ENCODE measurements around the gene PRR20B. TPM values are rescaled to one million over a fixed set of nuclear protein-coding genes. Genes with fewer than 3 reads are reported as not detected.
"Not testable (repeated sequence)": the region's sequence is repeated elsewhere in the genome, so short reads cannot be mapped to it uniquely, and the experiment has no call there.

The PRR20B gene
- total RNA-seq (not detected), polyA plus RNA-seq (not detected)

- POLR2A ChIA-PET (ENCODE audit: partially characterized antibody); DNase-seq; H3K9me3 Mint-ChIP-seq; H3K4me3 ChIP-seq (ENCODE audit: low read length in 2 of 2); H3K27me3 ChIP-seq (ENCODE audit: insufficient read depth, low read length); H3K4me1 ChIP-seq (ENCODE audit: insufficient read depth, low read length); intact Hi-C loops (cut with micrococcal nuclease); H3K36me3 Mint-ChIP-seq; H3K9me3 ChIP-seq (ENCODE audit: control insufficient read depth in 1 of 2, low read length in 2 of 2); H3K27me3 Mint-ChIP-seq; H3K27ac ChIP-seq (ENCODE audit: low read depth, low read length); H3K27ac Mint-ChIP-seq; H3K4me3 Mint-ChIP-seq; H3K36me3 ChIP-seq (ENCODE audit: insufficient read depth, low read length); CTCF ChIA-PET (ENCODE audit: partially characterized antibody); H3K4me1 Mint-ChIP-seq: not testable (repeated sequence)
These were observed at the start of gene PRR20B for GRCh38 chr13:57147188-57147587. Gene PRR20B, plus strand, starts transcription at chr13:57147488. Its CDS starts 387 bp downstream, at chr13:57147875.

- Histone ChIP-seq H3K27me3 (ENCODE audit: insufficient read depth, low read length) (no peaks in the 10 kb centered on the region), H3K4me1 (ENCODE audit: insufficient read depth, low read length) (no peaks in the 10 kb centered on the region), H3K9me3 (ENCODE audit: control insufficient read depth in 1 of 2, low read length in 2 of 2) (no peaks in the 10 kb centered on the region), H3K36me3 (ENCODE audit: insufficient read depth, low read length) (no peaks in the 10 kb centered on the region), H3K27ac (ENCODE audit: low read depth, low read length) (no peak overlapping the region), H3K4me3 (ENCODE audit: low read length in 2 of 2) (no peak overlapping the region)
- Mint-ChIP-seq H3K9me3 (peaks cover 1 to 20% (median 6%) of the 10 kb centered on the region in 8 donors), H3K27ac (no peak overlapping the region), H3K36me3 (no peaks in the 10 kb centered on the region), H3K4me3 (no peak overlapping the region), H3K27me3 (no peaks in the 10 kb centered on the region), H3K4me1 (no peaks in the 10 kb centered on the region)
- ChIA-PET POLR2A (ENCODE audit: partially characterized antibody) (no interaction called here), CTCF (ENCODE audit: partially characterized antibody) (no interaction called here)
- no peak for DNase-seq
- intact Hi-C loops (cut with micrococcal nuclease), result no loop called here
These were observed 32.3 kb upstream of the PRR20B start for GRCh38 chr13:57114945-57115344.

GRCh38 chr13:57123681-57124080, 23.6 kb upstream of the PRR20B start:
- Mint-ChIP-seq H3K4me3 (no peak overlapping the region), H3K27ac (no peak overlapping the region), H3K9me3 (peaks cover 0 to 12% (median 3%) of the 10 kb centered on the region in 8 donors), H3K36me3 (no peaks in the 10 kb centered on the region), H3K4me1 (no peaks in the 10 kb centered on the region), H3K27me3 (no peaks in the 10 kb centered on the region)
- intact Hi-C loops (cut with micrococcal nuclease), result no loop called here
- DNase-seq, result no peak
- no peak overlapping the region for H3K4me3 ChIP-seq (ENCODE audit: low read length in 2 of 2)
- H3K36me3 ChIP-seq (ENCODE audit: insufficient read depth, low read length), result no peaks in the 10 kb centered on the region
- no peaks in the 10 kb centered on the region for H3K27me3 ChIP-seq (ENCODE audit: insufficient read depth, low read length)
- H3K4me1 ChIP-seq (ENCODE audit: insufficient read depth, low read length), result no peaks in the 10 kb centered on the region
- H3K27ac ChIP-seq (ENCODE audit: low read depth, low read length), result no peak overlapping the region
- CTCF ChIA-PET (ENCODE audit: partially characterized antibody), result no interaction called here
- POLR2A ChIA-PET (ENCODE audit: partially characterized antibody), result no interaction called here
- no peaks in the 10 kb centered on the region for H3K9me3 ChIP-seq (ENCODE audit: control insufficient read depth in 1 of 2, low read length in 2 of 2)

GRCh38 chr13:57128909-57129308, 18.4 kb upstream of the PRR20B start:
- peaks cover 0 to 12% (median 3%) of the 10 kb centered on the region in 8 donors for H3K9me3 Mint-ChIP-seq
- intact Hi-C loops (cut with micrococcal nuclease), result no loop called here

GRCh38 chr13:57136093-57136492, 11.2 kb upstream of the PRR20B start:
- Histone ChIP-seq H3K36me3 (ENCODE audit: insufficient read depth, low read length) (no peaks in the 10 kb centered on the region), H3K27me3 (ENCODE audit: insufficient read depth, low read length) (no peaks in the 10 kb centered on the region), H3K4me3 (ENCODE audit: low read length in 2 of 2) (no peak overlapping the region), H3K4me1 (ENCODE audit: insufficient read depth, low read length) (no peaks in the 10 kb centered on the region), H3K9me3 (ENCODE audit: control insufficient read depth in 1 of 2, low read length in 2 of 2) (no peaks in the 10 kb centered on the region), H3K27ac (ENCODE audit: low read depth, low read length) (no peak overlapping the region)
- intact Hi-C loops (cut with micrococcal nuclease), result no loop called here
- Mint-ChIP-seq H3K27ac (no peak overlapping the region), H3K4me3 (no peak overlapping the region), H3K36me3 (no peaks in the 10 kb centered on the region), H3K27me3 (no peaks in the 10 kb centered on the region), H3K4me1 (no peaks in the 10 kb centered on the region), H3K9me3 (peaks cover 2 to 8% (median 4%) of the 10 kb centered on the region in 8 donors)
- DNase-seq, result no peak
- ChIA-PET POLR2A (ENCODE audit: partially characterized antibody) (no interaction called here), CTCF (ENCODE audit: partially characterized antibody) (no interaction called here)

More at GRCh38 chr13:57128909-57129308, 18.4 kb upstream of the PRR20B start:
- Histone ChIP-seq H3K36me3 (ENCODE audit: insufficient read depth, low read length) (no peaks in the 10 kb centered on the region), H3K27me3 (ENCODE audit: insufficient read depth, low read length) (no peaks in the 10 kb centered on the region), H3K9me3 (ENCODE audit: control insufficient read depth in 1 of 2, low read length in 2 of 2) (no peaks in the 10 kb centered on the region), H3K4me1 (ENCODE audit: insufficient read depth, low read length) (no peaks in the 10 kb centered on the region), H3K4me3 (ENCODE audit: low read length in 2 of 2) (no peak overlapping the region), H3K27ac (ENCODE audit: low read depth, low read length) (no peak overlapping the region)
- H3K27me3 Mint-ChIP-seq, result no peaks in the 10 kb centered on the region
- no peak overlapping the region for H3K4me3 Mint-ChIP-seq
- H3K27ac Mint-ChIP-seq, result no peak overlapping the region
- no peaks in the 10 kb centered on the region for H3K4me1 Mint-ChIP-seq
- ChIA-PET CTCF (ENCODE audit: partially characterized antibody) (no interaction called here), POLR2A (ENCODE audit: partially characterized antibody) (no interaction called here)
- no peaks in the 10 kb centered on the region for H3K36me3 Mint-ChIP-seq
- DNase-seq, result no peak

GRCh38 chr13:57137585-57137984, 9.7 kb upstream of the PRR20B start:
- POLR2A ChIA-PET (ENCODE audit: partially characterized antibody), result no interaction called here
- CTCF ChIA-PET (ENCODE audit: partially characterized antibody), result no interaction called here
- peaks cover 2 to 4% (median 3%) of the 10 kb centered on the region in 8 donors for H3K9me3 Mint-ChIP-seq

GRCh38 chr13:57138988-57139387, 8.3 kb upstream of the PRR20B start:
- Histone ChIP-seq H3K27me3 (ENCODE audit: insufficient read depth, low read length) (no peaks in the 10 kb centered on the region), H3K36me3 (ENCODE audit: insufficient read depth, low read length) (no peaks in the 10 kb centered on the region), H3K4me3 (ENCODE audit: low read length in 2 of 2) (no peak overlapping the region), H3K4me1 (ENCODE audit: insufficient read depth, low read length) (no peaks in the 10 kb centered on the region), H3K9me3 (ENCODE audit: control insufficient read depth in 1 of 2, low read length in 2 of 2) (no peaks in the 10 kb centered on the region), H3K27ac (ENCODE audit: low read depth, low read length) (no peak overlapping the region)
- Mint-ChIP-seq H3K4me1 (no peaks in the 10 kb centered on the region), H3K9me3 (peaks cover 0 to 4% (median 3%) of the 10 kb centered on the region in 8 donors), H3K27ac (no peak overlapping the region), H3K4me3 (no peak overlapping the region), H3K36me3 (no peaks in the 10 kb centered on the region), H3K27me3 (no peaks in the 10 kb centered on the region)
- peak in 1 of 5 donors; percentile 24 for DNase-seq
- intact Hi-C loops (cut with micrococcal nuclease), result no loop called here
- POLR2A ChIA-PET (ENCODE audit: partially characterized antibody), result no interaction called here
- CTCF ChIA-PET (ENCODE audit: partially characterized antibody), result no interaction called here

More at GRCh38 chr13:57137585-57137984, 9.7 kb upstream of the PRR20B start:
- no peak overlapping the region for H3K4me3 Mint-ChIP-seq
- Histone ChIP-seq H3K36me3 (ENCODE audit: insufficient read depth, low read length) (no peaks in the 10 kb centered on the region), H3K4me3 (ENCODE audit: low read length in 2 of 2) (no peak overlapping the region), H3K27me3 (ENCODE audit: insufficient read depth, low read length) (no peaks in the 10 kb centered on the region), H3K9me3 (ENCODE audit: control insufficient read depth in 1 of 2, low read length in 2 of 2) (no peaks in the 10 kb centered on the region), H3K27ac (ENCODE audit: low read depth, low read length) (no peak overlapping the region), H3K4me1 (ENCODE audit: insufficient read depth, low read length) (no peaks in the 10 kb centered on the region)
- H3K4me1 Mint-ChIP-seq, result no peaks in the 10 kb centered on the region
- no peaks in the 10 kb centered on the region for H3K27me3 Mint-ChIP-seq
- intact Hi-C loops (cut with micrococcal nuclease), result no loop called here
- H3K36me3 Mint-ChIP-seq, result no peaks in the 10 kb centered on the region
- no peak overlapping the region for H3K27ac Mint-ChIP-seq
- DNase-seq, result no peak

- H3K27me3 ChIP-seq (ENCODE audit: insufficient read depth, low read length); H3K9me3 Mint-ChIP-seq; POLR2A ChIA-PET (ENCODE audit: partially characterized antibody); H3K36me3 Mint-ChIP-seq; DNase-seq; H3K4me3 ChIP-seq (ENCODE audit: low read length in 2 of 2); H3K4me1 Mint-ChIP-seq; CTCF ChIA-PET (ENCODE audit: partially characterized antibody); H3K27ac ChIP-seq (ENCODE audit: low read depth, low read length); H3K36me3 ChIP-seq (ENCODE audit: insufficient read depth, low read length); H3K4me1 ChIP-seq (ENCODE audit: insufficient read depth, low read length); intact Hi-C loops (cut with micrococcal nuclease); H3K4me3 Mint-ChIP-seq; H3K27ac Mint-ChIP-seq; H3K9me3 ChIP-seq (ENCODE audit: control insufficient read depth in 1 of 2, low read length in 2 of 2); H3K27me3 Mint-ChIP-seq: not testable (repeated sequence)
These were observed 7.5 kb upstream of the PRR20B start for GRCh38 chr13:57139781-57140180.
